Inferior parietal cortex (tissue), 1 donor: ENCODE data around the gene MLLT10.
A peak's percentile ranks its signal among the peaks of the same experiment; 100 is the strongest.

Experiments used
- DNase-seq: peaks from one replicate; pipeline ENCODE4 v3.0.0-alpha.2; 2016; ENCODE audit errors: extremely low spot score

MLLT10 gene

DNA sequence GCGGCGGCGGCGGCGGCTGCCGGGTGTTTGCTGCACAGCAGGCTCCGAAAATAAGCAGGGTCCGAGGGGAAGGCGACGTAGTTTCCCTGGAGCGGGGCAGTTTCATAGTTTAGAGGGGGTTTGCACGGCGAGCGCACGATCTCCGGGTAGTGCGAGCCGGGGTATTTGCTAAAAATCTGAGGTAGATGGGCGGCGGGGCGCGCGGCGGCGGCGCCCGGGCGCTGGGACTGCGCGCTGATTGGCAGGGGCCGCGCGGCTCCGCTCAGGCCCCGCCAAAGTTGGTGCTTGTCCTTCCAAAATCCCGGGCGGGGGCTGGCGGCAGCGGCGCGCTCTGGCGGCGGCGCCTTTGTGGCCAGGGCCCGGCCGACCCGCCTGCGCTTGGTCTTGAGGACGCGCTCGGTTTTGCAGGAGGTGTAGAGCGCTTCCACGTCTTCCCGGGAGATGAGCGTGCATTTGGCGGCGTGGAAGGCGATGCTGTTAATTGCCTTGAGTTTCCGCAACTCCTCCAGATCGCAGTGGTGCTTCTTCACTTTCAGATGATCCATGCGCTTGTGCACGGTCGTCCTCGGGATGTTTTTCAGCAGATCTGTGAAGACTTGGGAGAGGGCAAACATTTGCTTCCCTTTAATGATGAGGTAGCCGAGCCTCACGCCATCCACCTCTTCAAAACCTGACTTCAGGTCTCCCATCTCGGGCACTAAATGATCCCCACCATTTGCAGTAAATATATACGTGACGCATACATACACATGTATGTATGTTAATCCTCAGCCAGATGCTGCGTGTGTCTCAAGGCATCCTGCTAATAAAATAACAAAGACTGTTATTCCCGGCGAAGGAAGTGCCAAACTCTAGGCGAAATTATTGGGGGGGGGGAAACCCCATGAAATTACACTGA, 16.6 kb upstream of the MLLT10 start:
- peak; percentile 50 for DNase-seq

DNA sequence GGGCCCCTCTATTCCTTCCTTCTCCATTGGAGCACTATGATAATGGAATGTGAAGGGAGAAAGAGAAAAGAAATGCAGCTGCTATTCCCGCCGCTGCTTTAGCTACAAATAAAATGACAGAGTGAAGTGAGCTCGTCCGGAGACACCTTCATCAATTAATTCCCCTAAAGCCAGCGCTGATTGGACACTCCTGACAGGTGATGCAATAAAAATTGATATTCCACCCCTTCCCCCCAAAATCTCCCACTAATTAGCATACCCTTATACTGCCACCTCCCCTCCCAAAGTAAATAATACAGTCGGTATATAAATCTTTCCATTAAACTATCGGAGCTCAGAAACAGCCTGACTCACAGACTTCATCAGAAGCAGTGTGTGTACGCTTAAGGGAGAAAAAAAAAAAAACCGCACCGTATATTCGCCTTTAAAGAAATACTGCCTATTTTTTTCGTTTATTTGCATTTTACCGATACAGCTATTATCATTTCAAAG, 15.8 kb upstream of the MLLT10 start:
- DNase-seq: no peak

DNA sequence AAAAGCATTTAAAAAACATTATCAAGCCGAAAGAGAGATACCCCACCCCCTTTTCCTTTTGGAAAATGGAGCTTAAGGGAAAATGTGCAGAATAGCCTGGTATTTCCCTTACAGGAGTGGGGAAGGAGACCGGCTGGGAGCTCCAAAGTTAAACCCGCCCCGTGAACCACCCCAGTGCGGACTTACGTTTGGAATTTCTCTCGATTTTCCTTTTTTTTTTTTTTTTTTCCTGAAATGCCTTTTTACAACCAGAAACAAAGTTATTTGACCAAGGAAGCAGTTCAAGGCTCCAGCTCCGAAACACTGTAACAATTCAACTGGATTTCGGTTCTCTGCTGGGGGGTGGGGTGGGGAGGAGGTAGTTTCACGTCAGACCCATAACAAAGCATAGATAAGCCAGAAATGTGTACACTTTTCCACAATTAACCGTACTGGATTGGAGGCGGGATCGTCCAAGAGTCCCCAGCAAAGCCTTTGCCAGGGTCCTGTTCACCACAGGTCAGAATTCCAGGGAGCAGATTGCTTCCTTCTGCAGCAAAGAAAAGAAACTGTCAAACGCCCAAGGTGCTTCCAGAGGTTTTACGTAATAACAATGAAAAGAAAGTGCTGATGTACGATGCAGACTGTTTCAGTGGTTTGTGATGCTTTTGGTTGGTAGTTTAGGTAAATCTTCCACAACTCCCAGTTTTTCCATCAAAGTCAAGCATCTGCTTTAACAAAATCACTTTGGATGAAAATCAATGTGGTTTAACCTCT, 15.2 kb upstream of the MLLT10 start:
- DNase-seq: no peak

DNA sequence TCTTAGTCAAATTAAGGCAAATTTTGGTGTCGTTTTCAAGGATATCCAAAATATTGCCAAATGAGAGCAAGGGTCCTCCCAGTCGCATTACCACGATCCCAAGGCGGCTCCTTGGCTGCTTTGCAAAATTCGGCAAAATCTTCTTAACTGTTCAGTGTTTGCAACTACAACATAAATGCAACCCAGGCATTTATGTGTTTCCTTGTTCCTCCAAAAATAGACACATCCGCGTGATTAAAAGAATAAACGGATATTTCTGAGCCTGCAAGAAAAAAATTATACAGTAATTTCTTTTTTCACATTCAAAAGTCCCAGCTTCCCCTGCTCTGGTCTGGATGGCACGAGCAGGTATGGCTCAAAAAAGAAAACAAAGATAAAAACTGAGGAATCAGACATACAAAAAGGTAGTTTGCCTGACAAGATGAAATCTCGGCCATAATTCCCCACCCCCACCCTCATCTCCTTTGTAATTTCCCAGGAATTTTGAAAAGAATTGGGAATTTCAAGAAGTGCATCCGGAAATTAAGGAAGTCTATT, 14.6 kb upstream of the MLLT10 start:
- no peak for DNase-seq

DNA sequence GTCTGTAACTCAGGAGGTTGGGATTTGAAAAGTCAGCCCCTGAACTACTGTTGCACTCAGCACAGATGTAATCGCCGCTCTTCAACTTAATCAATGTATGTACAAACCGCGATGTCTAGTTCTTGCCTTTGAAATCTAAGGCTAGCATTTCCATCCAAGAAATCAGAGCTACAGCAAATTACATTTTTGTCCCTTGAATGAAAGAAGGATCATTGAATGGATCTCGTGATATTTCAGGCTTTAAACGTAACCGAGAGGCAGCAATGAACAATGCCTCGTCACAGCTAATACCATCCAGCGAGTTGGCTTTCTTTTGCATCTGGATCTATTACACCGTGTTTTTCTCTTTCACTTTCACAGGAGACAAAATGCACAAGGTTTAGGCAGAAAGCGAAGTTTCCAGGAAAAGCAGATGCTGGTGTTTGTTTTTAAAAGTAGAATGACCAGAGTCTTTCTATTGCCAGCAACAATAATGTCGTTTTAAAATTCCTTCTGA, 14.0 kb upstream of the MLLT10 start:
- DNase-seq: no peak

DNA sequence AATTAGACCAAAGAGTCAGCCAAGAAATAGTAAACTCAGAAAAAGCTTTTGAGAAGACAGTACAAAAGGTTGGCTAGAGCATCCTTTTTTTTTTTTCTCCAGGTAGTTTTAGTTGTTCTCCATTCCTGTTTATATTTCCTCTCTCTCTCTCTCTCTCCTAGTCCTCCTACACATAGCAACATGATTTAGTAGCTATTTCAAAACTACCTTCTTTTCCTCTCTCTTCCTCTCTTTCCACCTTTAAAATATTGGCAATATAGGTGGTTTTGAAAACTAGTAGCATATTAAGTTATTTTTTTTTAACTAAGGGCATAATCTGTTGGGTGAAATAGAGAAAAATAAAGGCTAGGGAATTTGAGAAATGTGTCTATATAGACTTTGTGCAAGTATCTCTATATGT, 13.5 kb upstream of the MLLT10 start:
- no peak for DNase-seq

DNA sequence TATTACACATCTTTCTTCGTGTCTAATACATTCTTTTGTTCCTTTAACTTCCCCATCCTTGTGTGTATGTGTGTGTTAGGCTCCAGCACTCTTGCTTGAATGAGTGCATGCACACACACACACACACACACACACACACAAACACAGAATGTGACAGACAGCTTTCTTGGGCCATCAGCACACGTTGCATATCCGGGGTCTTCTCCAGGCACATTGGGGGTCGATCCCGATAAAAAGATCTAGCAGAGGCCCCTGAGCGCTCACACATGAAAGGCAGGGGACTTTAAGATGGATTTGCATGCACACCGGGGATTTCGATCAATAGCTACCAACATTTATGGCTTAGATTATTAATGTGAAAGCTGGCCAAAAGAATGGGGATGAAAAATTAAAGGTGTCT, 13.1 kb upstream of the MLLT10 start:
- no peak for DNase-seq

DNA sequence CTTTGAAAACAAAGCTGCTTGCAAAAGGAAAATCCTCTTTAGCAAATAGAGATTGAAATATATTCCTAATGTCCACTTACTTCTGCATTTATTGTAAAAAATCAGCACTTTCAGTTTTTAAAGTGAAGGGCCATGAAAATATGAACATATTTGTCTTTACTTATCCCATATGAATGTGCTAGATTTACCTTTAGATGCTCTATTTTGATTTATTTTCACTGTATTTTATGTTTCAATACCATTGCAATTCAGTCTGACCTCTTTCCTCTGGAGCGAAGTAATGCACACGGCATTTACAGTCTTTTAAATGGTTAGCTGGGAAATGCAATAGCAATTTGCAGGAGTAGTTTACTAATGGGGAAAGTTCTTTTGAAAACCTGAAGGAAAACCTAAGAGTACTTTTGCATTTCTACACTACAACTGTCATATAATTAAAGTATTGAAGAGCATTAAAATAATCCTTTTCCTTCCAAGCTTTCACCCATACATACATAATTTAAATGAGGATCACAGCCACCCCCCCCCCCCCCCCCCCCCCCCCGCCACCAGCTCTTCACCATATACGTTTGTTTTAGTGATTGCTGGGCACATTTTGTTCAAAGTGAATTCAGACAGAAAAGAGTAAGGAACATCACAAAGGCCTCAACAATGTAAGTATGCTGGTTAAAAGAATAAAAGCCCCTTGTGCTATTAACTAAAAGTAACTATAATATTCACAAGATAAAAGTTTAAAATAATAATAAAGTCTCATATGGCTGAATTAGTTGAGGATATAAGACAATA, 12.1 kb upstream of the MLLT10 start:
- no peak for DNase-seq

DNA sequence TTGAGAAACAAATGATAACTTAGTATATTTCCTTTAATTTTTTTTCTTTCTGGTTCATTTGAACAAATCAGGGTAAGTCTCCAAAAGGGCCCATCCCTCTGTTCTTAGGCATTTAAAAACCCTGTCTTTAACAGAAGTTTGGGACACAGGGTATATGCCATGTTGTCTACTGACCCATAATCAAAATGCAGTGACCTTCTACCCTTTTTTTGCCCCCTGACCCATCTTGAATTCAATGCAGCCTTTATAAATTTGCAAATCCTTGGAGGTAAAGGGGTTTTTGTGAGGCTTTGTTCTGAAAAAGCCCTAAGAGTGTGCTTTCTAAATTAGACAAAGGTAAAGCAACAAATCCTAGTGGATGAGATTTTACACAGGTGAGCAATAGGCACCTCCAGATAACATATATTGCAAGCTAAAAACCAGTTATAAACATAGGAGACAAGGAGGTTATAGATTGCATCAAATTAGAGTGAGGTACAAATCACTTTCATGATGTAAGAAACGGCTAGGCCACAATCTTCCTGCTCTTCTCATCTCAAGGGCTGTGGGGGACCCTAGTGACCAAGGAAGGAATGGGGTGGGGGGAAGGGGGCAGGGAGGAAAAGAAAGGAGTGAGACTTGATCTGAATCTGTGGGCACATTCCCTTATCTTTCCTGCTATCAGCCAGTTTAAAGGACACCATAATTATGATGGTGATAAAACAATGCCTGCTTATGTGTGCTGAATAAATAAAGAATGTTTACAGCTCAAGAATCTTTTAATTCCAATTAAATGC, 11.2 kb upstream of the MLLT10 start:
- no peak for DNase-seq

DNA sequence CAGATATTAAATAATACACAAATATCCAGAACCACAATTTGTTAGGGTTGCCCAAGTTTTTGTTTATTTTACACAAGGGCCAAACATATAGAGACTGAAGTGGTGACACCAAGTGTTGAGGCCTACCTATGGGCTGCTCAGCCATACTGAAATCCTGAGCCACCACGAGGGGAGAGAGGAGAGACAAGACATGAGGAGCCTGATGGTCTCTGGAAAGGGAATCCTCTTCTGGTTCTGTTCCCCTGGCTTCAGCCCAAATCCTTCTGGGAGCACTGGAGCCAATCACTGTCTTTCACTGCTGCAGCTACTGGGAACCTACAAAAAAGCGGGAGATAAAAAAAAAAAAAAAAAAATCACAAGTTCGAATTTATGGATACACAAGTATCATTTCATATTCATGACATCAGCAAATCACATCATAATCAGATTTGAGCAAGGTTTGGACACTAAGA, 10.4 kb upstream of the MLLT10 start:
- no peak for DNase-seq

DNA sequence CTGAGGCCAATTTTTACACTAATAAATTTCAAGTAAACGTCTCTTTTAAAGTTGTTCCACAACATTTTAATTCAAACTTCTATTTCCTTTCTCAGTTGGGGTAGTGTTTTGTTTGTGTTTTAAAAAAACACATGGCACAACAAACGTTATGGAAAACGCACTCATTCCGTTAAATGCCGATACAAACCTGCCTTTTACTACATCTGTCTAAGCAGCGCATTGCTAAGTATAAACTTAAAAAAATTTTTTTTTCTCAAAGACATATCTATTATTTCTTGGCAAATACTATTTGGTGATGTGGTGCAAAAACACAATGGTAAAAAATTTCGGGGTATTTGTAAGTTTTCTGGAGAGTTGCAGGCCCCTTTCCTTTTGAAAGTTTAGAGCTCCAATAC, 9.9 kb upstream of the MLLT10 start:
- no peak for DNase-seq

DNA sequence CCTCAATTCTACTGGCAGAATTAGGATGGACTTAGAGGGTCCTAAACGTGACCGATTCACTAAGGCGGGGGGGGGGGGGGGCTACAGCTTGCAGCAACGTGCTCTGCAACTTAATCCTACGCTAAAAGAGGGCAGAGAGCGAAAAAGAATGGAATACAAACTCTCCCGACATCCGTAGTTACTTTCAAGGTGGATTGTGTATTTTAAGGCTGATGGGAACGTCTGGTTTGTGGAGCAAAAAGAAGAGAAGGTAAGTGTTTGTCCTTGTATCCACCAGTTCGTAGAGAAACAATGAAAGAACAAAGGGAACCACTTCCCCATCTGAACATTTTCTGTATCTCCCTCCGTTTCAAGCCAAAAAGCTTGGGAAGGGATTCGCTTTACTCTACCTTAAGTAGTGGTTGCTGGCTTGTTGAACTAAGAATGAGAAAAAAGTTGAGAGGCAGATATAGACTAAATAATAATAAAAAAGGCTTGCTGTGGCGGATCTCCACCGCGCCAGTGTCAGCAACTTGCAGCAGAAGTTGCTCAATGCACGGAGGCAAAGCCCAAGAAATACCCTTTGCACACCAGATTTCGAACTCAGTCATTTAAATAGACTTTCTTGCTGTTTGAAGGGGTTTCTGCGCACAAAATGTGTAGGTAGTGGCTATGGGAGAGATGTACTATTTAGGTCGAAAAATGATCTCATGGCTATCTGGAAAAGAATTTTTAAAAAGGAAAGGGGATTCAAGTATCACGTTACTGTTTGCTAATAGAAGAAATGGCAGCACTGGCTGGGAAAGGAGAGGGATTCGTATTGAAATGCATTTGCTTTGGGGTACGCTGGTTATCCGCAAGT, 9.3 kb upstream of the MLLT10 start:
- no peak for DNase-seq

DNA sequence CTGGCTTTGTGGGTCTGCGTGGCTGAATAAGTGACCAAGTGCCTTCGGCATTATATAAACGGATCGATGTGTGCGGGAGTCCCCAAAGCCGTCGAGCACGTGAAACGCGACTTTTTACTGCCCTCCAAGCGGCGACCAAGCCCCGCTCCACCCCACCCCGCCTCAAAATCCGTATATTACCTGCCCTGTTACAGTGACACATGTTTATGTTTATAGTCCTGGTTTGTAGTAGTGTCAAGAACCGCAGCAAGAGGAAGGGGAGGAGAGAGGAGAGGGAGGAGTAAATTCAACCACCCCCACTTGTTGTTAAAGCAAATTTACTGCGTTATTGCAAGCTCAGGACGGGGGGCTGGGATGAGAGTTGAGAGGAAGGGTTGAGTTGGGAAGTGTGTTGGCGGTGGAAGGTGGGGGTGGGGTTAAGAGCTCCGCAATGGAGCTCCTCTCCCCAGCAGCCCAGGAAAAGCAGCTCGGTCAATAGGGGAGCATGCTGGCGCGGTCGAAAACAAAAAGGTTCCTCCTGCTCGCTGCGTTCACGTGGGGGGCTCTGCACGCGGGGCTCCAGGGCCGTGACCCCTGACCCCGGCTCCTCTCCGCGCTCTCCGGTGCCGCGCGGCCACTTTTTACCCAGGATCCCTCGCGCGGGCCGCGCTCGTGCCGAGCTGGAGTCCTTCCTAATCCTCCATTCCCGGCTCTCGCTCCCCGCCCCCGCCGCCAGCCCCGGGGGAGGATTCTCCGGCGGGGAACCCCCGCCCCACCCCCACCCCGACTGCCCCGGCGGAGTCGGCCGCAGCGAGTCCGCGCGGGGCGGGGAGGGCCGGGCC, 8.5 kb upstream of the MLLT10 start, which contains the start of gene SKIDA1:
TSS of gene SKIDA1 (minus strand) at position 316 of the 821 bp plus-strand sequence. CDS start 7,860 bp downstream, outside the sequence.
- DNase-seq: peak; percentile 78

DNA sequence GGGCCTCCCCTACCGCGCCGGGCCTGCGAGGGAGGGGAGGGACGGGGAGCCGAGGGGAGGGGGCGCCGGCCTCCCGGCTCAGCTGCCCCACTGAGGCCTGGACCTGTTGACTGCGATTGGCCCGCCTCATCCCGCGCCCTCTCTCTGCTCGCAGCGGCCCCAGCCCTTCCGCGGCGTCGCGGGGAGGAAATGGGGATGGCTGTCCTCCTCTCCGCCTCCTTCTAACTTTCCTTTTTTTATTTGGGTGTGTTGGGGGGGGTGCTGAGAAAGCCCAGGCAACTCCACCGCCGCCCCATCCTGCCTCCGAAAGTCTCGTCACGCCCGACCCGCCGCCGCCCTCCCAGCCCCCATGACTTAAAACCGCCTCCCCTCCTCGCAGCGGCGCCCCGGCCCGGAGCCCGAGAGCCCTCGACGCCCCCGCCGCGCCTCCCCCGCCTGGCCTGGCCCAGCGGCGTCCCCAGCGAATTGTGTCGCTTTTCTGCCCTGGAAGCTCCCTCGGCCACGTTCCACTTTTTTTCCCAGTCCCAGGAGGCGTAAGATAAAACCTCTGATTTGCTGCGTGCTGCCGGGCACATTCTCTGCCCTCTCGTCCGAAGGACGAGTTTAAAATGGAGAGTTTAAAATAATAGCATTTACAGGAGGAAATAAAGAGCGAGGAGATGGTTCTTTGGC, 7.7 kb upstream of the MLLT10 start:
- DNase-seq: no peak

DNA sequence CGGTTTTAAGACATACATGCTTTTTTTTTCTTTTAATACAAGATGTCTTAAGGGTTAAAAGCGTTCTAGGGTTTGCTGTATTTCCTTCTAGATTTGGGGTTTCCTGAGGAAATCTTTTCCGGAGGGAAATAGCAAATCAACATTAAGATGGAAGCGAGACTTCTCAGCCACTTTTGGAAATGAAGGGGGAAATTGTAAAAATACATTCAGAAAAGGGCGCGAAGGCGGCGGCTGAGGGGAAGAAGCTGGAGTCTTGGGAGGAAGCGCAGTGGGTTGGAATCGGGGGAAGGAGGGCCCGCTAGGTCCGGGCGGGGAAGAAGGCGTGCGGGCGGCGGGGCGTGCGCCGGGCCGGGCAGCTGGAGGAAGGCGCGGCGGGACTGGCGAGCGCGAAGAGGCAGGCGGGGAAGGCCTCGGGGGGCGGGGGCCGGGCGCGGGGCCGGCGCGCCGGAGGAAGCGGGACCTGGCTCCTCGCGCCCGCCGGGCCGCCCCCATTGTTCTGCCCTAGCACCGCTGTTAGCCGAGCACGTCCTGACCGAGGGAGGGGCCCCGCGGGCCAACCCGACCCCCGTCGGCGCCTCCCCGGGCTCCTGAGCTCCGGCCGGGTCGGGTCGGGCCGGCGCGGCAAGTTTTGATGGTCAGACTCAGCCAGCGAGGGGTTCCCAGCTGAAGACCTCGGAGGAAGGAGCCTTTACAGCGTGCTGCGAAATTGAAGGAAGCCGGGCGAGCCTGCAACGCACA, 7.0 kb upstream of the MLLT10 start:
- no peak for DNase-seq

DNA sequence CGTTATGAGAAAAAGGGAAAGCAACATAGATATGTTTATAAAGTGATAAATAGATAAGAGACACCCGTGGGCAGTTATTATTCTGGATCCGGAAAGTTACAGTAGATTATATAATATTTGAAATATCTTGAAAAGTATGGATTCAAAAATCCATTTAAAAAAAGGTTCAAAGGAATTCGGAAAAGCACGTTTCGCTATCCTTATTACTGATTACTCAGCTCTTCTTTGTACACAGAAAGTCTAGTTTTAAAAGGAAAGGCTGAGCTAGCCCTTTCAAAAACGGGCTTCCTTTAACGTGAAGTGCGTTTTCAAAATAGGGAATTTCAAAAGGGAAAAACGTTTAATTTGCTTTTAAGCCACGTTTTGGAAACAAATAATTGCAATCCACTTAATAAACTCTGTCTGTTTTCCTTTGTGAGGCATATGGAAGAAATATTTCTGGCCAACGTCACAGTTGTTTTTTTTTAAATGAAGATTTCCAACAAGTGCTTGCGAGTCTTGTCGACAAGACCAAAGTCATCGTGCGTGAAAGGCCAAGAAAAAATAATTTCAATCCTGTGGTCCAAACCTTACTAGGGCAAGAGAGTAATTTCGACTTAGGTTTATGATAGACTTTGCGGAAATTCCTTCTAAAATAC, 6.3 kb upstream of the MLLT10 start:
- DNase-seq: peak; percentile 74
